DMS153 (cell line): ENCODE results near the gene ARFIP1.
A peak's percentile ranks its signal among the peaks of the same experiment; 100 is the strongest.
"Not testable (repeated sequence)": the region's sequence is repeated elsewhere in the genome, so short reads cannot be mapped to it uniquely, and the experiment has no call there.

Experiments
- DNase-seq: peaks from one replicate; lab custom pipeline; 2025; lab: John Stamatoyannopoulos, UW

Gene ARFIP1

GRCh38 chr4:152779513-152780266, at the start of gene ARFIP1, which contains the start of gene TIGD4:
ARFIP1 (plus strand) TSS chr4:152779954; CDS start chr4:152829634, 49,680 bp downstream.
TIGD4 (minus strand) TSS chr4:152779730; CDS start chr4:152771004, 8,726 bp downstream.
- DNase-seq, result peak; percentile 97

- DNase-seq, result no peak
Observed at GRCh38 chr4:152731997-152732396, 47.8 kb upstream of the ARFIP1 start.

GRCh38 chr4:152734015-152734698, 45.6 kb upstream of the ARFIP1 start:
- DNase-seq, result no peak

- no peak for DNase-seq
Observed at GRCh38 chr4:152734699-152735050, 45.1 kb upstream of the ARFIP1 start.

GRCh38 chr4:152735396-152735859, 44.3 kb upstream of the ARFIP1 start:
- peak; percentile 59 for DNase-seq

- no peak for DNase-seq
Observed at GRCh38 chr4:152735906-152736305, 43.8 kb upstream of the ARFIP1 start.

GRCh38 chr4:152738827-152739226, 40.9 kb upstream of the ARFIP1 start:
- DNase-seq, result no peak

GRCh38 chr4:152747444-152747843, 32.3 kb upstream of the ARFIP1 start:
- no peak for DNase-seq

GRCh38 chr4:152748619-152749018, 31.1 kb upstream of the ARFIP1 start:
- no peak for DNase-seq

- no peak for DNase-seq
Observed at GRCh38 chr4:152763796-152764195, 16.0 kb upstream of the ARFIP1 start.

- DNase-seq, result not testable (repeated sequence)
Observed at GRCh38 chr4:152765069-152765737, 14.6 kb upstream of the ARFIP1 start.

- DNase-seq, result no peak
Observed at GRCh38 chr4:152771741-152772533, 7.8 kb upstream of the ARFIP1 start.

GRCh38 chr4:152773339-152773738, 6.4 kb upstream of the ARFIP1 start:
- no peak for DNase-seq

GRCh38 chr4:152773953-152774352, 5.8 kb upstream of the ARFIP1 start:
- DNase-seq, result no peak

GRCh38 chr4:152776352-152776751, 3.4 kb upstream of the ARFIP1 start:
- DNase-seq, result no peak

GRCh38 chr4:152777488-152777887, 2.3 kb upstream of the ARFIP1 start:
- DNase-seq, result no peak

GRCh38 chr4:152778656-152779512, 870 bp upstream of the ARFIP1 start:
- DNase-seq, result no peak

GRCh38 chr4:152780267-152780778, 569 bp downstream of the ARFIP1 start:
- DNase-seq, result no peak

GRCh38 chr4:152784490-152785350, 5.0 kb downstream of the ARFIP1 start:
- DNase-seq, result no peak
